GM12878 (cell line): ENCODE measurements around the gene SRPK2. TPM values are rescaled to one million over a fixed set of nuclear protein-coding genes. Genes with fewer than 3 reads are reported as not detected.

ENCODE experiments used
- CBX3 ChIP-seq: fragments of 200-600 bp; sonication (generic); IDR thresholded peaks from 2 replicates; pipeline ENCODE4 v1.6.1; 2016; ENCODE audit warnings: low read depth, borderline replicate concordance
- FOS ChIP-seq: IDR thresholded peaks from 3 replicates; pipeline ENCODE4 v1.6.1; 2011; ENCODE audit warnings: borderline replicate concordance; ENCODE audit not compliant: insufficient read length; ENCODE audit errors: extremely low read depth
- FOXK2 ChIP-seq: fragments of 450-650 bp; IDR thresholded peaks from 2 replicates; pipeline ENCODE4 v1.6.1; 2017; ENCODE audit warnings: mild to moderate bottlenecking, moderate library complexity
- IKZF2 ChIP-seq, 2 experiments: fragments of 450-650 bp; IDR thresholded peaks; 2 replicates each; pipeline ENCODE4 v1.6.1; 2017; ENCODE audit warnings: mild to moderate bottlenecking in 2 of 2, moderate library complexity in 2 of 2
- JUNB ChIP-seq: IDR thresholded peaks from 2 replicates; pipeline ENCODE4 v1.6.1; 2016; ENCODE audit warnings: antibody characterized with exemption, mild to moderate bottlenecking
- MAX ChIP-seq: IDR thresholded peaks from 2 replicates; pipeline ENCODE4 v1.6.1; 2012; ENCODE audit warnings: low read depth, low read length, improper control_type of control experiment
- MEF2A ChIP-seq: IDR thresholded peaks from 2 replicates; pipeline ENCODE4 v1.6.1; 2011; ENCODE audit warnings: low read depth, mild to moderate bottlenecking, low read length, moderate library complexity; ENCODE audit not compliant: insufficient read depth
- NFIC ChIP-seq: IDR thresholded peaks from 2 replicates; pipeline ENCODE4 v1.6.1; 2012; ENCODE audit warnings: low read depth, mild to moderate bottlenecking, inconsistent platforms, low read length, moderate library complexity
- NFYA ChIP-seq: IDR thresholded peaks from 2 replicates; pipeline ENCODE4 v1.6.1; 2011; ENCODE audit warnings: low read depth, mild to moderate bottlenecking, low read length, improper control_type of control experiment, borderline replicate concordance
- PBX3 ChIP-seq: IDR thresholded peaks from 2 replicates; pipeline ENCODE4 v1.6.1; 2011; ENCODE audit warnings: mild to moderate bottlenecking, low read depth, low read length, moderate library complexity; ENCODE audit not compliant: insufficient replicate concordance
- POLR2A ChIP-seq: IDR thresholded peaks from 2 replicates; pipeline ENCODE4 v1.6.1; 2011; ENCODE audit warnings: low read depth, mild to moderate bottlenecking, low read length
- RELB ChIP-seq: fragments of 450-650 bp; IDR thresholded peaks from 2 replicates; pipeline ENCODE4 v1.6.1; 2017; ENCODE audit warnings: low read depth, mild to moderate bottlenecking, moderate library complexity
- SUZ12 ChIP-seq: fragments of 200-600 bp; sonication (generic); IDR thresholded peaks from one replicate; pipeline ENCODE4 v1.6.1; 2018; ENCODE audit warnings: antibody characterized with exemption, mild to moderate bottlenecking; ENCODE audit not compliant: unreplicated experiment
- TCF12 ChIP-seq: IDR thresholded peaks from 2 replicates; pipeline ENCODE4 v1.6.1; 2011; ENCODE audit warnings: low read depth, mild to moderate bottlenecking, low read length
- TCF3 ChIP-seq: IDR thresholded peaks from 2 replicates; pipeline ENCODE4 v1.6.1; 2012; ENCODE audit warnings: low read depth, mild to moderate bottlenecking, low read length, borderline replicate concordance; ENCODE audit not compliant: insufficient read depth
- TCF7 ChIP-seq: IDR thresholded peaks from 2 replicates; pipeline ENCODE4 v1.6.1; 2014; ENCODE audit warnings: antibody characterized with exemption, borderline replicate concordance
- YY1 ChIP-seq: IDR thresholded peaks from 2 replicates; pipeline ENCODE4 v1.6.1; 2011; ENCODE audit warnings: low read depth, mild to moderate bottlenecking, low read length
- ZNF274 ChIP-seq: IDR thresholded peaks from one replicate; pipeline ENCODE4 v1.8.0; 2011; ENCODE audit not compliant: insufficient read length, insufficient read depth
- polyA plus RNA-seq, 11 experiments: library from polyadenylated mRNA; depleted of rRNA in 4 of 11; unstranded in 6 of 11; stranded (reverse) in 5 of 11; fragments of >200 nt; fragmentation: Nextera tagmentation in 4 of 11; fragmentation: Illumina TruSeq in 1 of 11; extraction: Ambion mirVana in 4 of 11; extraction: Trizol in 1 of 11; gene quantifications; 1 replicate in 1 of 11; 2 replicates in 10 of 11; pipeline versions ENCODE4 v1.2.1 to v1.2.3, GENCODE V29; 2011 to 2016; ENCODE audit warnings: inconsistent platforms in 2 of 11, missing spikeins in 2 of 11, low read depth in 1 of 11
- total RNA-seq, 4 experiments: library from RNA; depleted of rRNA in 3 of 4; stranded (reverse); fragments of >200 nt in 3 of 4; fragmentation: Illumina TruSeq in 1 of 4; extraction: Trizol in 1 of 4; gene quantifications; 2 replicates each; pipeline versions ENCODE4 v1.2.1 to v1.2.3, GENCODE V29; 2013 to 2021
- TF ChIP-seq, protein P1 (sequence below): fragments of 450-650 bp; formaldehyde crosslinking; IDR thresholded peaks from 2 replicates; pipeline ENCODE4 v1.4.0; 2022; ENCODE audit warnings: mild to moderate bottlenecking, moderate library complexity
- TF ChIP-seq, protein P2 (sequence below): fragments of 450-650 bp; IDR thresholded peaks from 2 replicates; pipeline ENCODE4 v1.6.1; 2017; ENCODE audit warnings: mild to moderate bottlenecking
- TF ChIP-seq, protein P3 (sequence below): fragments of 150-350 bp; IDR thresholded peaks from 2 replicates; pipeline ENCODE4 v1.6.1; 2014; ENCODE audit warnings: mild to moderate bottlenecking, low read depth, low read length

The SRPK2 gene
- total and polyA plus RNA-seq, 10 of the 15 experiments (the other 5 are each of a cell fraction or from before 2014, with no cell fraction given) = 13.2 to 32.8 (median 24.5) TPM

DNA sequence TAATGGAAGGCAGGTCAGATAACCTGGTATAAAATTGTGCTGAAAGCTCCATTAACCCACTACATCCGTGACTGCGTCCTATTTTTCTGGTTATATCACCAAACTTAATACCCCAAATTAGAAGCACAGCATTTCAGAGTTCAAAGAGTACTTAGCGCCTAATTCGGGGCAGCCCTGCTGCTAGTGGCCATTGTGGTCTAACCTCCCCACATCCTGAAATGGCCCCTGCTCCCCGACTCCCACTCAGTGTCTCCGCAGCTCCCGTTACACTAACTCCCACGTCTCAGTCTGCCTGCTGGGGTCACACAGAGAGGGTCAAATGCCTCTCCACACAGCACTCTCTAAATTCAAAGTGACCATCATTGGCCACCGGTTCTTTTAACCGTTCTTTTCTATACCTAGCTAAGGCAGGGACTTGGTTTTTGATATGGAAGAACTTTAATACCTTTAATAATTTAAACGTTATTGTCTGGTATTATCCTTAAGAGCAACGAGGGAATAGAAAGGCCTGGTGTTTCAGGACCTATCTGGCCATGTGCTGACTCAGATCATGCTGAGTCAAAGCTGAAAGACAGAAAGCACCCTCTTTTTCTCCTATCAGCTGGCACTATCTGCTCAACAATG lies 257.6 kb downstream of the SRPK2 start (continued):
- TF ChIP-seq, protein P1, sequence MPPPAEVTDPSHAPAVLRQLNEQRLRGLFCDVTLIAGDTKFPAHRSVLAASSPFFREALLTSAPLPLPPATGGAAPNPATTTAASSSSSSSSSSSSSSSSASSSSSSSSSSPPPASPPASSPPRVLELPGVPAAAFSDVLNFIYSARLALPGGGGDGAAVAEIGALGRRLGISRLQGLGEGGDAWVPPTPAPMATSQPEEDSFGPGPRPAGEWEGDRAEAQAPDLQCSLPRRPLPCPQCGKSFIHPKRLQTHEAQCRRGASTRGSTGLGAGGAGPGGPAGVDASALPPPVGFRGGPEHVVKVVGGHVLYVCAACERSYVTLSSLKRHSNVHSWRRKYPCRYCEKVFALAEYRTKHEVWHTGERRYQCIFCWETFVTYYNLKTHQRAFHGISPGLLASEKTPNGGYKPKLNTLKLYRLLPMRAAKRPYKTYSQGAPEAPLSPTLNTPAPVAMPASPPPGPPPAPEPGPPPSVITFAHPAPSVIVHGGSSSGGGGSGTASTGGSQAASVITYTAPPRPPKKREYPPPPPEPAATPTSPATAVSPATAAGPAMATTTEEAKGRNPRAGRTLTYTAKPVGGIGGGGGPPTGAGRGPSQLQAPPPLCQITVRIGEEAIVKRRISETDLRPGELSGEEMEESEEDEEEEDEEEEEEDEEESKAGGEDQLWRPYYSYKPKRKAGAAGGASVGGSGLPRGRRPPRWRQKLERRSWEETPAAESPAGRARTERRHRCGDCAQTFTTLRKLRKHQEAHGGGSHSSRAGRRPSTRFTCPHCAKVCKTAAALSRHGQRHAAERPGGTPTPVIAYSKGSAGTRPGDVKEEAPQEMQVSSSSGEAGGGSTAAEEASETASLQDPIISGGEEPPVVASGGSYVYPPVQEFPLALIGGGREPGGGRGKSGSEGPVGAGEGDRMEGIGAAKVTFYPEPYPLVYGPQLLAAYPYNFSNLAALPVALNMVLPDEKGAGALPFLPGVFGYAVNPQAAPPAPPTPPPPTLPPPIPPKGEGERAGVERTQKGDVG = no peak
- TF ChIP-seq FOS = no peak
- TF ChIP-seq NFIC = 0 out of 2 replicates have a peak, but pooled peaks have one; percentile 20
- no peak for TF ChIP-seq SUZ12
- no peak for TF ChIP-seq ZNF274
- TF ChIP-seq, protein P2, sequence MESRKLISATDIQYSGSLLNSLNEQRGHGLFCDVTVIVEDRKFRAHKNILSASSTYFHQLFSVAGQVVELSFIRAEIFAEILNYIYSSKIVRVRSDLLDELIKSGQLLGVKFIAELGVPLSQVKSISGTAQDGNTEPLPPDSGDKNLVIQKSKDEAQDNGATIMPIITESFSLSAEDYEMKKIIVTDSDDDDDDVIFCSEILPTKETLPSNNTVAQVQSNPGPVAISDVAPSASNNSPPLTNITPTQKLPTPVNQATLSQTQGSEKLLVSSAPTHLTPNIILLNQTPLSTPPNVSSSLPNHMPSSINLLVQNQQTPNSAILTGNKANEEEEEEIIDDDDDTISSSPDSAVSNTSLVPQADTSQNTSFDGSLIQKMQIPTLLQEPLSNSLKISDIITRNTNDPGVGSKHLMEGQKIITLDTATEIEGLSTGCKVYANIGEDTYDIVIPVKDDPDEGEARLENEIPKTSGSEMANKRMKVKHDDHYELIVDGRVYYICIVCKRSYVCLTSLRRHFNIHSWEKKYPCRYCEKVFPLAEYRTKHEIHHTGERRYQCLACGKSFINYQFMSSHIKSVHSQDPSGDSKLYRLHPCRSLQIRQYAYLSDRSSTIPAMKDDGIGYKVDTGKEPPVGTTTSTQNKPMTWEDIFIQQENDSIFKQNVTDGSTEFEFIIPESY = 0 out of 2 replicates have a peak, but pooled peaks have one; percentile 13
- 0 out of 2 replicates have a peak, but pooled peaks have one; percentile 10 for TF ChIP-seq YY1
- no peak for TF ChIP-seq MAX
- TF ChIP-seq NFYA = no peak
- 0 out of 2 replicates have a peak, but pooled peaks have one; percentile 35 for TF ChIP-seq TCF12
- TF ChIP-seq POLR2A = no peak
- no peak for TF ChIP-seq IKZF2 (IDR thresholded peaks at IDR 0.05)
- TF ChIP-seq MEF2A = no peak
- no peak for TF ChIP-seq TCF7
- TF ChIP-seq, protein P3, sequence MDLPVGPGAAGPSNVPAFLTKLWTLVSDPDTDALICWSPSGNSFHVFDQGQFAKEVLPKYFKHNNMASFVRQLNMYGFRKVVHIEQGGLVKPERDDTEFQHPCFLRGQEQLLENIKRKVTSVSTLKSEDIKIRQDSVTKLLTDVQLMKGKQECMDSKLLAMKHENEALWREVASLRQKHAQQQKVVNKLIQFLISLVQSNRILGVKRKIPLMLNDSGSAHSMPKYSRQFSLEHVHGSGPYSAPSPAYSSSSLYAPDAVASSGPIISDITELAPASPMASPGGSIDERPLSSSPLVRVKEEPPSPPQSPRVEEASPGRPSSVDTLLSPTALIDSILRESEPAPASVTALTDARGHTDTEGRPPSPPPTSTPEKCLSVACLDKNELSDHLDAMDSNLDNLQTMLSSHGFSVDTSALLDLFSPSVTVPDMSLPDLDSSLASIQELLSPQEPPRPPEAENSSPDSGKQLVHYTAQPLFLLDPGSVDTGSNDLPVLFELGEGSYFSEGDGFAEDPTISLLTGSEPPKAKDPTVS = no peak
- peak; percentile 72 for TF ChIP-seq JUNB
- no peak for TF ChIP-seq PBX3
- TF ChIP-seq RELB = peak; percentile 42; the same call in 1 of the 2 replicates
- TF ChIP-seq TCF3 = no peak
- no peak for TF ChIP-seq CBX3
- TF ChIP-seq FOXK2 = no peak
